NOMO-1 (cell line): ENCODE measurements around the gene E2F1.

Experiments used
- DNase-seq, 2 experiments: peaks; one replicate each; lab custom pipeline; 2025; ENCODE audit not compliant: unreplicated experiment in 2 of 2; lab: John Stamatoyannopoulos, UW

Gene E2F1

GRCh38 chr20:33660035-33660684 lies 26.0 kb downstream of the E2F1 start:
- no peak for DNase-seq

- no peak for DNase-seq
These were observed 26.7 kb downstream of the E2F1 start for GRCh38 chr20:33659341-33660034.

DNA sequence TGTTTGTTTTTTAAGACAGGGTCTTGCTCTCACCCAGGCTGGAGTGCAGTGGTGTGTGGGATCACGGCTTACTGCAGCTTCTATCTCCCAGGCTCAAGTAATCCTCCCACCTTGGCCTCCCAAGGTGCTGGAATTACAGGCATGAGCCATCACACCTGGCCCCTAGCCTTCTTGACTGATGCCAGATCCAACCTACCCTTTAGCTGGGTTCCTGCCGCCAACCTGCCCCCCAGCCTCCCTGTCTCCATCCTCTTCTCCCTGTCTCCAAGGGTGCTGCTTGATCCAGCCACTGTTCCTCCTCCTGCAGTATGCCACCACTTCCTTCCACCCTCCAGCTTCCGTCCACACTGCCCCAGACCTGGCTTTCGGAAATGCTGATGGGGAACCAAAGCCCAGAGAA lies 27.3 kb downstream of the E2F1 start:
- no peak for DNase-seq

DNA sequence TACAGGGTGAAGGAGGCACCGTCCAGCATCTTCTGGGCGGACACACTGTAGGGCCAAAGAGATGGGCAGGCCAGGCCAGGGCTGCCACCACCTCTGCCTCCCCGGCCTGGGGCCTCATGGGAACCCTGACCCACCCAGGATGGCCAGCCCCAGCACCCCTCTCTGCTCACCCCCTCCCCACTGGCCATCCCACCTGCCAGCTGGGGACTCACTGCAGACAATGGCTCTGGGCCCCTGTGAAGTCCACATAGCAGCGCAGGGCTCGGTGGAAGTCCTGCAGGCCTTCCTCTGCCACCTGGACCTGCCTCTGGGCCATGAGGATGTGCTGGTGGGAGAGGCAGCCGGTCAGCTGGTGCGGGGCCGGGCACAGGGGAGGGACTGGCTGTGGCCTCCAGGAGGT lies 27.7 kb downstream of the E2F1 start:
- no peak for DNase-seq

DNA sequence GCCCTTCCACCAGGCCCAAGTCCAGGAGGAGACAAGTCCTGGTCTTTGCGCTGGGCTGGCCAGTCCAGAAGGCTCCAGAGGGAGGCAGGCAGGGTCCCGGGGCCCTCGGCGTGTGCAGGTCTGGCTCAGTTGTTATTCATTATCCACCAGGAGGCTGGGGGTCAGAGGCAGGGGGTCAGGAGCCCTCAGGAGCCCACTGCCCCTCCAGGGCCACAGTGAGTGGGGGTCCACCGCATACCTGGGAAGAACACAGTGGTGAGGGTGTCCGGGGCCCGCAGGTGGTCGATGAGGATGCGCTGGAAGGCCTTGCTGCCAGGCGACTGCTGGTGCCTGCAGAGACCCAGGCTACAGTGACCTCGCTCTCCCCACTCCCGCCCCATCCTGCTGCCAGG lies 28.5 kb downstream of the E2F1 start:
- DNase-seq: no peak

- DNase-seq: no peak
These were observed 29.1 kb downstream of the E2F1 start for GRCh38 chr20:33656783-33657703.

DNA sequence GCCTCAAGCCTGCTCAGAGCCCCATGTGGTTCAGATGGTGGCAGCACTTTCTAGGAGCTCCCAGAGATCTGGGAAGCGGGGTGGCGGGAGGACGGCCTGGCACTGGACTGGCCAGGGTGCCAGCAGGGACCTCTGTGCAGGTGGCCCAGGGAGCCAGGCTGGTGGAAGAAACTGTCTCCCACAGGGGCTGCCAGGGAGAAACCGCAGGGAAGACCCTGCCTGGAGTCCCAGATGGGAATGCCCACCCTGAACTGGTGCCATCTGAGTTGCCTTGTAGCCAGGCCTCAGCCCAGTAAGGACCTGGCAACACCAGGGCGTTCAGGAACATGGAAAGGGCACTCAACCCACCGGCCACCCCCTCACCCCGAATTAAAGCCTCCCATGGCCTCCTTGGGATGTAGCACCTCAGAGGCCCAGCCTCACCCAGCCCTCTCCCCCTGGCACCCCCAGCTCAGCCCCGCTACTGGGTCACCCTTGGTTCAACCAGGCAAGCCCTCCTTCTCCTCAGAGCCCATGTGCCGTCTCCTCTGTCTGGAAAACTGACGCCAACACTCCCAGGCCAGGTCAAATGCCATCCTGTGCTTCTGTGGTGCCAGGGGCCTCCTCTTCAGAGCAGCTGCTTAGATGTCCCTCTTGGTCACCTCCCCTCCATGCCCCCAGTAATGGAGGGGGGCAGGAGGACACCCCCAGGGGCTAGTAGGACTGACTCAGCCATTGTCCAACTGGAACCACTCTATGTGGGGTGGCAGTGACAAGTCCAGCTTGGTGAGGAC lies 30.0 kb downstream of the E2F1 start:
- no peak for DNase-seq

DNA sequence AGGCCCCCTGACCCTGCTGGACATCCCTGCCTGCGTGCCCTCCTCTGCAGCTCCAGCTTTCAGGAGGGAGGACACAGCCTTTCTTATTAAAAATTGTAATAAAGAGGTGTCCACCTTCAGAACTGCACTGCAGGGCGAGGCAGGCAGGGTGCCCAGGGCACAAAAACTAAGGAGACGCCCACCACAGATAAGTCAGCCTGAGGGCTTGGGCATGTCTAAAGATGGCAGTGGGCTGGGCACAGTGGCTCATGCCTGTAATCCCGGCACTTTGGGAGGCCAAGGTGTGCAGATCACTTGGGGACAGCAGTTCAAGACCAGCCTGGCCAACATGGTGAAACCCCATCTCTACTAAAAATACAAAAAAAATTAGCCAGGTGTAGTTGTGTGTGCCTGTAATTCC lies 31.0 kb downstream of the E2F1 start:
- DNase-seq: no peak

DNA sequence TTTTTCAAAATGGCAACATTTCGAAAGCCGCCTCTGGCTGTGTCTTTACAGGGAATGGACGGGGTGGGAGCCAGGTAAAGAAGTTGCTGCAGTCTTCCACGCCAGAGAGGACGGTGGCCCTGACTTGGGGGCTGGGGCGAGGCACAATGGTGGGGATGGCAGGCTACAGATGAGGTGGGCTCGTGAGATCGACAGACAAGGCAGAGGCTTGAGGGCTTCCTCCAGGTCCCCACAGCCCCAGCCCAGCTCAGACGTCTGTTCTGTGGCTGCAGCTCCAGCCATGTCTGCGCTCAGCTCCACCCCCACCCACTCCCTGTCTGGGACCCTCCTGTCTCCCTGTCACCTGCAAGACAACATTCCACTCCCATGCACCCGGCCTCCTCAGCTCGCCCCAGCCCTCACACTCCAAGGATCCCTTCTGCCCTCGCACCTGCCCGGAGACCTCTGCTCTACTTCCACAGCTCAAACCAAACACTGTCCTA lies 31.5 kb downstream of the E2F1 start:
- DNase-seq: no peak

DNA sequence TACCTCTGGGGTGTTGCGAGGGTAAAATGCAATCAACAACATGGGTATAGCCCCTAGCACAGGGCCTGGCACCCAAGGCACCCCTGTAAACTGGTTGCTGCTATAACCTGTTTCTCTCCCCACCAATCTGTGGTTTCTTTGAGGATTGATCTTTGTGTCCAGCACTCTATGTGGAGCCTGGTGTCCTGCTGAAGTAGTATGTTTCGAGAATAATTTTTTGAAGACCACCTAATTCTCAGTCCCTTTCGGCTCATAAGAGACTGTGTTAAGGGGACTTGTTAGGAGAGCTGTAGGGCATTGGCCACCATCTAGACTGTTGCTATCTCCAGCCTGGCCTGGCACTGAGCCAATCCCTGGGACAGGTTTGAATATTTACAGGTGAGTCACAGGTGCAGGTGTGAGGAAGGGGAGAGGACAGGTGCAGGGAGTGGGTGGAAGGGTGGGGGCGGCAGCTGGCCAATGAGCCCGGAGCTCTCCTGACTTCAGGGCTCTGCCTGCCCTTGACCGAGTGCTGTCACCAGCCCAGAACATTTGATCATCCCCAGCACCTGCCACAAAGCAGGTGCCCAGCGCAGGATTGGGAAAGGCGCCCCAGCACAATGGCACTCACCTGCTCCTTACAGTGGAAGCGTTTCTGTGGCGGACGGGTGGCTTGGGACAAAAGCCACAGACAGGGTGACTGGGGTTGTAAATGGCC lies 32.1 kb downstream of the E2F1 start:
- no peak for DNase-seq

DNA sequence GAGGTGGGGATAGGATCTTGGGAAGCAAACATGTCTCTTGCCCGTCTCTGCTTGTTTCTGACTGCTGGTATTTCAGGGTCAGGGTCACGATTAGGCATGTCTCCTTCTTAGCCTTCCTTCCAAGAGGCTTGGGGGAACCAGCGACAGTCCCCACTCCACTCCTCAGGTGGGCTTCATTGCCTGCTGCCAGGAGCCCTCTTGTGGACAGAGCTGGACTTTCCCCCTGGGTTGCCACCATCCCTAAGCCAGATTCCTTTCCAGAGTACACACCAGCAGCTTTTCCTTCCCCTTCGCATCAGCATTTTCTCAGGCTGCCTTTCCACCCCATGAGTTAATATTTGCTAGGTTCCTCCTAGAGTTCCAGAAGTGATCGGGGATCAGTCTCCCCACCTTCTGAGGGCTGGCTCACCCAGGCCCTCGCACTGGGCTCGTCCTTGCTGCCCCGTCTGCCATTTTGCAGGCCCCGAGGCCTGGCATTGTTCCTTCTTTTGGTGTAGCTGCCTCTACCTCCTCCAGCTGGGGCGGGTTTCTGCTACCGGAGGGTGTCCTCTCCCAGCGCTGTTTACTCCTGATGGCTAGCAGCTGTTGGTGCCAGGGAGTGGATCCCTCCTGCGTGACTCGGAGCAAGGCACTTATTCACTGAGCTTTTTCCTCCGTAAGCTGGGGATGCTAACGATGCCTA lies 32.8 kb downstream of the E2F1 start:
- peak in 1 of 2 experiments; percentile 22 for DNase-seq

- DNase-seq: no peak
These were observed 34.6 kb downstream of the E2F1 start for GRCh38 chr20:33651562-33652048.

GRCh38 chr20:33650753-33651561 lies 35.2 kb downstream of the E2F1 start:
- DNase-seq: no peak

DNA sequence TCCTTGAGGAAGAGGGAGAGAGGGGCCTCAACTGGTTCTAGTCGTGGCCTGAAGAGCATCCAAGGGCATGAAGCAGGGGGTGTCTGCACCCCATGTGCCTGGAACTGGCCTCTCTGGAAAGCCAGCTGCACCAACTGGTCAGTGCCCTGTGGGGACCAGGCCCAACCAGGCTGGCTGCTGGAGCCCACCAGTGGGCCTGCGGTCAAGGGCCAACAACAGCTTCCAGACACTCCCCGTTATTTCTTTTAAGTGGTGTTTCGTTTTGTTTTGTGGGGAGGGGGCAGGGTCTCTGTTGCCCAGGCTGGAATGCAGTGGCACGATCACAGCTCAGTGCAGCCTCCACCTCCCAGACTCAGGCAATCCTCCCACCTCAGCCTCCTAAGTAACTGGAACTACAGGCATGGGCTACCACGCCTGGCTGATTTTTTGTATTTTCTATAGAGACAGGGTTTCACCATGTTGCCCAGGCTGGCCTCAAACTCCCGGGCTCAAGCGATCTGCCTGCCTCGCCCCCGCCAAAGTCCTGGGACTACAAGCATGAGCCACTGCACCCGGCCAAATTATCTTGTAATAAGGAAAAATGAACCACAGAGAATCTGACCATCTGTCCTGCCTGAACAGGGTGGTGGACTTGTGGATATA lies 36.0 kb downstream of the E2F1 start:
- DNase-seq: no peak

DNA sequence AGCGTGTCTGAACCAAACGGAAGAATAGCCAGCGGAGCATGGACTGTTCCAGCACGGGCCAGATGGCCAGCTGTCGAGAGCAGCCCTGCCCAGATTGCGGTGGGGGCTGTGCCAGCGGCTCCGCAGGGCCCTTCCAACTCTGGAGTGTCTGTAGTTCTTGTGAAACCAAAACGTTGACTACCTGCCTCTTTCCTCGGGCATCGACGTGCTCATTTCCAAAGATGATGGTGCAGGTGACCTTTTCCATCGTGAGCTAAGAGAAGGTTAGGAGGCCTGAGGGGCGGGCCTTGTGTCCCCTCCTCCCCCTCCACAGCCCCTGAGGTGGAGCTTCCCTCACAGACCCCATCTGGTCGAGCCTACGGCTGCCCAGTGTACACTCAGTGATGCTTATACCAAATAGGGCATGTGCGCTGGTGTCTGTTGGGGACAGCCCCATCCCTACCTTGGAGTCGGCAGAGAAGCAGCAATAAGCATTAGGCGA lies 36.9 kb downstream of the E2F1 start:
- no peak for DNase-seq

DNA sequence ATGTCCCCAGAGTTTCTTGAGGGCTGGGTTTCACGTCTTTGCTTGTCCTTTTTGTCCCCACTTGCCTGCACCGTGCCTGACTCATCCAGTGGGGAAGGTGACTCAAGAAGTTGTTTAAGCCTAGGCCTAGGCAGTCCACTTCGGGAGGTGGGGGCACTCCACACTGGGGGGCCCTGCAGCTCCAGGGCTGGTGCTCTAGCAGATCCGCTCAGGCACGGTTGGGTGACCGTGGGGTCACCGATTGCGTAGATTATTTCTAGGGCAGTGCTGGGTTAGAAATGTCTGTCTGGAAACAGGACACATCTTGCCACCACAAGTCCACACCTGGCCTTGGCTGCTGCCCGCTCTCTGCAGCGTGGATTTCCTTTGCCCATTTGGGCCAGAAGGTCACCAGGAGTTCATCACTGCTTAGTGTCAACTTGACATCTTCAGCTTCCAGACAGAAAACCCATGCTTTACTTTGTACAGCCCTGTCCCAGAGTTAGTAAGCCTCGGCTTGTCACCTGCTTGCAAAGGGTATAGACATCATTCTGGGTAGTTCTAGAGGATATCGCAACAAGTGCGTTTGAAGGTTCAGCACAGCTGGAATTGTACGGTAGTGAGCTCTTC lies 37.7 kb downstream of the E2F1 start:
- DNase-seq: no peak

GRCh38 chr20:33647603-33648395 lies 38.4 kb downstream of the E2F1 start:
- no peak for DNase-seq
